Dendritic cell treated with granulocyte-macrophage colony-stimulating factor and Interleukin-4, amounts not matched to agents 40 ng/mL and 50 ng/mL, for 4 days (primary cell): ENCODE measurements around the gene SPEG.

Experiments
- H3K27ac Mint-ChIP-seq: one replicate; pipeline ENCODE4 v1.8.0; 2022; ENCODE audit warnings: mild to moderate bottlenecking, mixed read lengths
- H3K27me3 Mint-ChIP-seq: one replicate; pipeline ENCODE4 v1.8.0; 2022; ENCODE audit warnings: mild to moderate bottlenecking, mixed read lengths
- H3K36me3 Mint-ChIP-seq: one replicate; pipeline ENCODE4 v1.8.0; 2022; ENCODE audit warnings: low read depth, mixed read lengths
- H3K4me1 Mint-ChIP-seq: one replicate; pipeline ENCODE4 v1.8.0; 2022; ENCODE audit warnings: low read depth, mixed read lengths
- H3K4me3 Mint-ChIP-seq: one replicate; pipeline ENCODE4 v1.8.0; 2022; ENCODE audit warnings: mild to moderate bottlenecking, moderate library complexity, mixed read lengths
- H3K9me3 Mint-ChIP-seq: one replicate; pipeline ENCODE4 v1.8.0; 2022; ENCODE audit warnings: mixed read lengths
- intact Hi-C: fragments of 100-400 bp; cut with micrococcal nuclease; formaldehyde crosslinking; loops from one replicate; pipeline ENCODE4 v1.15.0; 2022

The SPEG gene

DNA sequence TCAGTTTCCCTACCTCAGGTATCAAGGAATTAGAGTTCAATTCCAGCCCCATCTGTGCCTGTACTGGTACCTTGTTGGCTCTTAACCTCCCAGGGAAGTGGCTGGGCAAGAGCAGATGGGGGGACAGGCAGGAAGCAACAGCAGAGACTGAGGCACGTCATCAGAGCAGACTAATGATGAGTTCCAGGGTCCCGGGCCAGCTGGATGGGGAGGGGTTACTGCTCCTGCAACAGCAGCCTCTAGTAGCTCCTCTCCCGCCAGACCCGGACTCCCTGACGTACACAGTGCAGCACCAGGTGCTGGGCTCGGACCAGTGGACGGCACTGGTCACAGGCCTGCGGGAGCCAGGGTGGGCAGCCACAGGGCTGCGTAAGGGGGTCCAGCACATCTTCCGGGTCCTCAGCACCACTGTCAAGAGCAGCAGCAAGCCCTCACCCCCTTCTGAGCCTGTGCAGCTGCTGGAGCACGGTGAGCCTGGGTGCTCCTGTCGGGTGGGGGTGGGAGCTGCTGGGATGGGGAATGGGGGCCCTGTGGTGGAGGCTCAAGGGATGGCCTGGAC, 38.1 kb downstream of the SPEG start:
- H3K4me3 Mint-ChIP-seq, result no peak overlapping the region
- H3K4me1 Mint-ChIP-seq, result peaks cover 5% of the 10 kb centered on the region
- peaks cover 23% of the 10 kb centered on the region for H3K27me3 Mint-ChIP-seq
- no peak overlapping the region for H3K27ac Mint-ChIP-seq
- no peaks in the 10 kb centered on the region for H3K36me3 Mint-ChIP-seq
- intact Hi-C loops, result no loop called here
- no peaks in the 10 kb centered on the region for H3K9me3 Mint-ChIP-seq

DNA sequence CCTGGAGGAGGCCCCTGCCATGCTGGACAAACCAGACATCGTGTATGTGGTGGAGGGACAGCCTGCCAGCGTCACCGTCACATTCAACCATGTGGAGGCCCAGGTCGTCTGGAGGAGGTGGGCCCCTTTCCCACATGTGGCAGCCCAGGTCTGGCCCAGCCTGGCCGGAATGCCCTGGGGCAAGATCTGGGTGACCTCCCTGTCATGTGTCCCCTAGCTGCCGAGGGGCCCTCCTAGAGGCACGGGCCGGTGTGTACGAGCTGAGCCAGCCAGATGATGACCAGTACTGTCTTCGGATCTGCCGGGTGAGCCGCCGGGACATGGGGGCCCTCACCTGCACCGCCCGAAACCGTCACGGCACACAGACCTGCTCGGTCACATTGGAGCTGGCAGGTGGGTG, 38.9 kb downstream of the SPEG start:
- H3K36me3 Mint-ChIP-seq, result no peaks in the 10 kb centered on the region
- H3K4me3 Mint-ChIP-seq, result no peak overlapping the region
- no peak overlapping the region for H3K27ac Mint-ChIP-seq

DNA sequence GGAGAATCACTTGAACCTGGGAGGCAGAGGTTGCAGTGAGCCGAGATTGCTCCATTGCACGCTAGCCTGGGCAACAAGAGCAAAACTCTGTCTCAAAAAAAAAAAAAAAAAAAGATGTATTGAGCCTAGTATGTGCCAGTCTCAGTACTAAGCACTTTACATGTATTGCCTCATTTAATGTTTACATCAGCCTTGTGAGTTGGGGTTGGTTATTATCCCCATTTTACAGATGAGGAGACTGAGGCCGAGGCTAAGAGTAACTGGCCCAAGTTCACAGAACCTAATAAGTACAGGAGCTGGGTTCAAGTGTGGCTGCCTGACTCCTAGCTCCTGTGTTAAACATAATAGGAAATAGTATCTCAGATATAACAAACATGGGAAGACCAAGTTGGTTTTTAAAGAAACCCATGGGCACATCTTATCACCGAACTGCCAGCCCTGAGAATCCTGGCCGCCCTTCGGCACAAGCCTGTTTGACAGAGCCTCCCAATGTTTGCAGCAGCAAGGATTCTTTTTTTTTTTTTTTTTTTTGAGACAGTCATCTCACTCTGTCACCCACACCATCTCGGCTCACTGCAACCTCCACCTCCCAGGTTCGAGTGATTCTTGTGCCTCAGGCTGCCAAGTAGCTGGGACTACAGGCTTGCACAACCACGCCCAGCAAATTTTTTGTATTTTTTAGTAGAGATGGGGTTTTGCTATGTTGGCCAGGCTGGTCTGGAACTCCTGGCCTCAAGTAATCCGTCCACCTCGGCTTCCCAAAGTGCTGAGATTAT, 39.8 kb downstream of the SPEG start:
- intact Hi-C loops, result no loop called here
- H3K4me1 Mint-ChIP-seq, result peaks cover 5% of the 10 kb centered on the region
- H3K27ac Mint-ChIP-seq, result no peak overlapping the region
- H3K36me3 Mint-ChIP-seq, result no peaks in the 10 kb centered on the region
- H3K9me3 Mint-ChIP-seq, result no peaks in the 10 kb centered on the region
- H3K4me3 Mint-ChIP-seq, result no peak overlapping the region
- peaks cover 28% of the 10 kb centered on the region for H3K27me3 Mint-ChIP-seq

More for the DNA sequence above, 38.9 kb downstream of the SPEG start:
- Mint-ChIP-seq H3K9me3 (no peaks in the 10 kb centered on the region), H3K4me1 (peaks cover 5% of the 10 kb centered on the region), H3K27me3 (peaks cover 25% of the 10 kb centered on the region)
- intact Hi-C loops, result no loop called here

DNA sequence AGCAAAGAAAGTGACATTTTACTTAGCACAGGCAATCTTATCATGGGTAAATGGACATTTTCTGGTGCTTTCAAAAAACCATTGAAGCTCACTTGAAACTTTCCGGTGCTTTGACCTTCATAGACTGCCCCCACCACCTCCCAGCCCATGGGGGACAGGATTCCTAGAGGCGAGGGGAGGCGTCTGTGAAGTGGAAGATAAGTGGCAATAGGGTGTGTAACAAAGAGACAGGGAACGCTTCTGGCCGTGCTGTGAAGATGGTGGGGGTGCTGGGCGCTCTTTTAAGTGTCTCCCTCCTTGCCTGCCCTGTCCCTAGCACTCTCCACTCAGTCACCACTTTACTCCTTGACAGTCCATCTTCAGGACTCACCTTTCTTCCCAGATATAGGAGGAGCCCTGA, 40.6 kb downstream of the SPEG start:
- Mint-ChIP-seq H3K27me3 (peaks cover 36% of the 10 kb centered on the region), H3K4me1 (peaks cover 5% of the 10 kb centered on the region), H3K9me3 (no peaks in the 10 kb centered on the region), H3K36me3 (no peaks in the 10 kb centered on the region), H3K27ac (no peak overlapping the region), H3K4me3 (no peak overlapping the region)
- intact Hi-C loops, result no loop called here

DNA sequence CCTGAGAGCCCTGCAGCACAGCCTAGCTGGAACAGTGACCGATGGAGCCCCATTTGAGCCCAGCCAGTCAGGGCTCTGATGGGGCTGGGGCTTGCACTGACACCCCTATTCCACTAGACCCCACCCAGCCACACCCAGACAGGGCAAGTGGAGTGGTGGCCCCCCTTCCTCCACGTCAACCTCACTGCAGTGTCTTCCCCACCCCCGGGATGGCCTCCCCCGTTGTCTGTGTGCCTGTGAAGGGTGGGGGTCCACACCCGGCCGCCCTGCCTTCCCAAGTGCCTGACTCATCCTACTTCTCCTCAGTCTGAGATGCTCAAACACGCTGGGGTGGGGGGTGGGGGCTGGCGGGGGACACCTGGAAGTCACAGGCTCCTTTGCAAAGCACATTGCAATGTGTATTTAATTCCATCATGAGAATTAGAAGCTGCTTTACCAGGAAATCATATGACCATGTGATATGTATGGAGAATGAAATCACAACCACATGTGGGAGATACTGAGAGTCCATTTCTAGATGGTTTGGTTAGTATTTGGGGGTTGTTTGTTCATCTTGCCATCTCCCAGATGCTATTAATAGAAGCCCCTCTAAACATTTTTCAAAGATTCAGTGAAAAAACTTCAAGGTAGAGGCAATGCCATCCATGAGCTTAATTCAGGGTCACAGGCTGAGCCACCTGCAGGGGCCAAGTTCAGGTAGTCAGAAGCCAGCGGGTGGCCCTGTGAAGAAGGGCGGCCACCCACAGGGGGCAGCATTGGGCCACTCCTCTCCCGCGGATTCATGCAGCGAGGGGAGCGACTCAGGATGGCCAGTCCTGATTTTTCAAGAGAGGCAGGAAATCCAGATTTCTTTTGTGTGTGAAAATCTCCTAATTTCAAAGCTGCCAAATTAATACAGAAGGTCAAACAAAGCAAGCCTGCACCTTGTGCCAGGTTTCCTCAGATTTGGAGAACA, 41.3 kb downstream of the SPEG start:
- Mint-ChIP-seq H3K36me3 (no peaks in the 10 kb centered on the region), H3K9me3 (no peaks in the 10 kb centered on the region), H3K4me3 (no peak overlapping the region), H3K27me3 (peaks cover 40% of the 10 kb centered on the region), H3K27ac (no peak overlapping the region), H3K4me1 (peaks cover 5% of the 10 kb centered on the region)
- intact Hi-C loops, result loop anchor here (1.0 kb wide), 1 partner anchor 54 kb away; no protein-coding TSS in a partner anchor

DNA sequence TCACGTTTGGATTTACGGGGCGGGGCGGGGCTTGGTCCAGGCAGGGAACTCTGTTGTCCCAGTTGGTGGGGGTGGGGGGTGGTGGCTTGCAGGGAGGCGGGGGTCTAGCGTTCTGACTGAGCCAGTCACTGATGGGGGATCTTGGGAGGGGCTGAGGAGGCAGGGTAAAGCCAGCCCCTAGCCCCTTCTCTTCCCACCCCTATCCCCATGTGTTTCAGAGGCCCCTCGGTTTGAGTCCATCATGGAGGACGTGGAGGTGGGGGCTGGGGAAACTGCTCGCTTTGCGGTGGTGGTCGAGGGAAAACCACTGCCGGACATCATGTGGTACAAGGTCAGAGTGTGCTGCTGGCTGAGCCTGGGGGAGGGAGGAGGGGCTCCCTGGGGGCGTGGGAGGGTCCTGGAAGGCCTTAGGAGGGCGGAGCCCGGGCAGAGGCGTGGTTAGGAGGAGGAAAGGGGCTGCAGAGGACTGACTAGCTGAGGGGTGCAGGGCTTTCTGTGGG, 42.1 kb downstream of the SPEG start:
- Mint-ChIP-seq H3K36me3 (no peaks in the 10 kb centered on the region), H3K27me3 (peaks cover 45% of the 10 kb centered on the region), H3K9me3 (no peaks in the 10 kb centered on the region), H3K4me3 (no peak overlapping the region), H3K4me1 (peaks cover 5% of the 10 kb centered on the region), H3K27ac (no peak overlapping the region)
- intact Hi-C loops, result loop anchor here (1.0 kb wide), 1 partner anchor 54 kb away; no protein-coding TSS in a partner anchor

DNA sequence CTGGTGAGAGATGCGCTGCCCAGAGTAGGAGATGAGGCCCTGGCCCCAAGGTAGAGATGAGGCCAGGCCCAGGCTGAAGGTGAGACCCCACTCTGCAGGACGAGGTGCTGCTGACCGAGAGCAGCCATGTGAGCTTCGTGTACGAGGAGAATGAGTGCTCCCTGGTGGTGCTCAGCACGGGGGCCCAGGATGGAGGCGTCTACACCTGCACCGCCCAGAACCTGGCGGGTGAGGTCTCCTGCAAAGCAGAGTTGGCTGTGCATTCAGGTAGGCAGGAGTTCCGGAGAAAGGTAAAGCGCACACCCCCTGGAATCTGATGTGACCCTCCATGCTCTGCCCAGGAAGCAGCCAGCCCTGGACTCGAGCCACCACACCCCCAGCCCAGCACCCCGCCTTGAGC, 42.5 kb downstream of the SPEG start:
- H3K27ac Mint-ChIP-seq, result no peak overlapping the region
- H3K27me3 Mint-ChIP-seq, result peaks cover 49% of the 10 kb centered on the region
- peaks cover 5% of the 10 kb centered on the region for H3K4me1 Mint-ChIP-seq
- H3K36me3 Mint-ChIP-seq, result no peaks in the 10 kb centered on the region
- H3K4me3 Mint-ChIP-seq, result no peak overlapping the region
- H3K9me3 Mint-ChIP-seq, result no peaks in the 10 kb centered on the region
- intact Hi-C loops, result no loop called here

DNA sequence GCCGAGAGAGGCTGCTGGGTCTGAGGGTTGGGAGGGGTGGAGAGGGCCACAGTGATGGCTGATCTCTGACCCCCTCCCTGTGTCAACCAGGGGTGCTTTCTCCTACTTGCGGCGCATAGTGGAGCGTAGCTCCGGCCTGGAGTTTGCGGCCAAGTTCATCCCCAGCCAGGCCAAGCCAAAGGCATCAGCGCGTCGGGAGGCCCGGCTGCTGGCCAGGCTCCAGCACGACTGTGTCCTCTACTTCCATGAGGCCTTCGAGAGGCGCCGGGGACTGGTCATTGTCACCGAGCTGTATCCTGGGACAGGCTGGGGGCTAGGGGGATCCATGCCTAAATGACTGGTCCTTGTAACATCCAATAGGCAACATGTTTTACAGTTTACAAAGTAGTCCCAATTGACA, 43.2 kb downstream of the SPEG start:
- Mint-ChIP-seq H3K4me3 (no peak overlapping the region), H3K27me3 (peaks cover 56% of the 10 kb centered on the region), H3K36me3 (no peaks in the 10 kb centered on the region), H3K9me3 (no peaks in the 10 kb centered on the region), H3K4me1 (peaks cover 5% of the 10 kb centered on the region), H3K27ac (no peak overlapping the region)
- intact Hi-C loops, result no loop called here

DNA sequence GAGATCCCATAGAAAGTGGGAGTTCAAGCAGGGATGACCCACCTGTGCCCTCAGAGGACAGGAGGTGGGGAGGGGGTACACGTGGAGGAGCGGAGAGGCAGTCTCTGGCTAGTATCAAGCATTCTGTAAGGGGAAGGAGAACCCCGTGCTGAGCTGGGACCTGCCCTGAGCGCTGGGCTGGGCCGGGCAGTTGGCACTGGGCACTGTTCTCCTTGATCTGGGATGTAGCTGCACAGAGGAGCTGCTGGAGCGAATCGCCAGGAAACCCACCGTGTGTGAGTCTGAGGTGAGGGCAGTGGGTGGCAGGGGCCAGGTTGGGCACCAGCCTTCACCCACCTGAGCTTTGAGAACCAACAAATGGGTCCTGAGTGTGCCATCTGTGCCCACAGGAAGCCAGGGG, 44.3 kb downstream of the SPEG start:
- Mint-ChIP-seq H3K4me3 (no peak overlapping the region), H3K27me3 (peaks cover 62% of the 10 kb centered on the region), H3K9me3 (no peaks in the 10 kb centered on the region), H3K27ac (no peak overlapping the region), H3K36me3 (no peaks in the 10 kb centered on the region), H3K4me1 (peaks cover 5% of the 10 kb centered on the region)
- intact Hi-C loops, result no loop called here

DNA sequence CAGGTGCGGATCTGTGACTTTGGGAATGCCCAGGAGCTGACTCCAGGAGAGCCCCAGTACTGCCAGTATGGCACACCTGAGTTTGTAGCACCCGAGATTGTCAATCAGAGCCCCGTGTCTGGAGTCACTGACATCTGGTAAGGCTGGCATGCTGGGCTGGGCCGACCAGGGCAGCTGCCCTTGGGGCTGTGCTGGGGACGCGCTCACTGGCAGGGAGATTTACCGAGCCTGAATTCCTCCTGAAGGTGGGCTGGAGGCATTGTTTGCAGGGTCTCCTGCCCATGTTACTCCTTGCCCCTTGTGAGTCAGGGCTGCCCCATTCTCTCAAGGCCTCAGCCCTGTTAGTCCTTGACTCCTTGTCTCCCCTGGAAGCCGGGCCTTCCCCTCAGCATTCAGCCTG, 45.4 kb downstream of the SPEG start:
- Mint-ChIP-seq H3K9me3 (no peaks in the 10 kb centered on the region), H3K36me3 (no peaks in the 10 kb centered on the region), H3K4me1 (peaks cover 11% of the 10 kb centered on the region), H3K4me3 (no peak overlapping the region), H3K27me3 (peaks cover 71% of the 10 kb centered on the region), H3K27ac (no peak overlapping the region)
- intact Hi-C loops, result no loop called here

DNA sequence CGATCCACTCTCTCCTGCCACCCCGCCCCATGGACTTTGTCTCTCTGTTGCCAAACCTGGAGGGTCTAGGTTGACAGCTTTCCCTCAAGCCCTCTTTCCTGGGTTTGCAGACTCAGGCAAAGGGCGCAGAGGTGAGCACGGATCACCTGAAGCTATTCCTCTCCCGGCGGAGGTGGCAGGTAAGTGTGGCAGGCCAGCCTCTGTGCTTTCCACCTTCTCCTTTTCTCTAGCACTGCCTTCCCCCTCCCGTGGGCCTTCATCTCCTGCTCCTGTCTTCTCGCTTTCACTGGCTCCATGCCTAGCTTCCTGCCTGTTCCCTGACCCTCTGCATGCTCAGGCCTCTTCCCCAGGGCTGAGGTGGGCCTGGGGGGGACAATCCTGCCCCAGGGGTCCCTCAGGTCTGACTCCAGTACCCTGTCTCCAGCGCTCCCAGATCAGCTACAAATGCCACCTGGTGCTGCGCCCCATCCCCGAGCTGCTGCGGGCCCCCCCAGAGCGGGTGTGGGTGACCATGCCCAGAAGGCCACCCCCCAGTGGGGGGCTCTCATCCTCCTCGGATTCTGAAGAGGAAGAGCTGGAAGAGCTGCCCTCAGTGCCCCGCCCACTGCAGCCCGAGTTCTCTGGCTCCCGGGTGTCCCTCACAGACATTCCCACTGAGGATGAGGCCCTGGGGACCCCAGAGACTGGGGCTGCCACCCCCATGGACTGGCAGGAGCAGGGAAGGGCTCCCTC, 48.2 kb downstream of the SPEG start:
- no peaks in the 10 kb centered on the region for H3K9me3 Mint-ChIP-seq
- peaks cover 6% of the 10 kb centered on the region for H3K4me1 Mint-ChIP-seq
- H3K27me3 Mint-ChIP-seq, result peaks cover 78% of the 10 kb centered on the region
- H3K27ac Mint-ChIP-seq, result no peak overlapping the region
- H3K36me3 Mint-ChIP-seq, result no peaks in the 10 kb centered on the region
- no peak overlapping the region for H3K4me3 Mint-ChIP-seq
- intact Hi-C loops, result no loop called here

DNA sequence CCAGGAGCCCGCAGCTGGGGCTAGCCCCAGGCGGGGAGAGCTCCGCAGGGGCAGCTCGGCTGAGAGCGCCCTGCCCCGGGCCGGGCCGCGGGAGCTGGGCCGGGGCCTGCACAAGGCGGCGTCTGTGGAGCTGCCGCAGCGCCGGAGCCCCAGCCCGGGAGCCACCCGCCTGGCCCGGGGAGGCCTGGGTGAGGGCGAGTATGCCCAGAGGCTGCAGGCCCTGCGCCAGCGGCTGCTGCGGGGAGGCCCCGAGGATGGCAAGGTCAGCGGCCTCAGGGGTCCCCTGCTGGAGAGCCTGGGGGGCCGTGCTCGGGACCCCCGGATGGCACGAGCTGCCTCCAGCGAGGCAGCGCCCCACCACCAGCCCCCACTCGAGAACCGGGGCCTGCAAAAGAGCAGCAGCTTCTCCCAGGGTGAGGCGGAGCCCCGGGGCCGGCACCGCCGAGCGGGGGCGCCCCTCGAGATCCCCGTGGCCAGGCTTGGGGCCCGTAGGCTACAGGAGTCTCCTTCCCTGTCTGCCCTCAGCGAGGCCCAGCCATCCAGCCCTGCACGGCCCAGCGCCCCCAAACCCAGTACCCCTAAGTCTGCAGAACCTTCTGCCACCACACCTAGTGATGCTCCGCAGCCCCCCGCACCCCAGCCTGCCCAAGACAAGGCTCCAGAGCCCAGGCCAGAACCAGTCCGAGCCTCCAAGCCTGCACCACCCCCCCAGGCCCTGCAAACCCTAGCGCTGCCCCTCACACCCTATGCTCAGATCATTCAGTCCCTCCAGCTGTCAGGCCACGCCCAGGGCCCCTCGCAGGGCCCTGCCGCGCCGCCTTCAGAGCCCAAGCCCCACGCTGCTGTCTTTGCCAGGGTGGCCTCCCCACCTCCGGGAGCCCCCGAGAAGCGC, 49.1 kb downstream of the SPEG start:
- no peak overlapping the region for H3K4me3 Mint-ChIP-seq
- no peaks in the 10 kb centered on the region for H3K9me3 Mint-ChIP-seq
- H3K36me3 Mint-ChIP-seq, result no peaks in the 10 kb centered on the region
- H3K4me1 Mint-ChIP-seq, result peaks cover 6% of the 10 kb centered on the region
- H3K27ac Mint-ChIP-seq, result no peak overlapping the region
- H3K27me3 Mint-ChIP-seq, result peaks cover 86% of the 10 kb centered on the region
- intact Hi-C loops, result no loop called here
